ENCODE measurements around the gene FBF1.

DNA sequence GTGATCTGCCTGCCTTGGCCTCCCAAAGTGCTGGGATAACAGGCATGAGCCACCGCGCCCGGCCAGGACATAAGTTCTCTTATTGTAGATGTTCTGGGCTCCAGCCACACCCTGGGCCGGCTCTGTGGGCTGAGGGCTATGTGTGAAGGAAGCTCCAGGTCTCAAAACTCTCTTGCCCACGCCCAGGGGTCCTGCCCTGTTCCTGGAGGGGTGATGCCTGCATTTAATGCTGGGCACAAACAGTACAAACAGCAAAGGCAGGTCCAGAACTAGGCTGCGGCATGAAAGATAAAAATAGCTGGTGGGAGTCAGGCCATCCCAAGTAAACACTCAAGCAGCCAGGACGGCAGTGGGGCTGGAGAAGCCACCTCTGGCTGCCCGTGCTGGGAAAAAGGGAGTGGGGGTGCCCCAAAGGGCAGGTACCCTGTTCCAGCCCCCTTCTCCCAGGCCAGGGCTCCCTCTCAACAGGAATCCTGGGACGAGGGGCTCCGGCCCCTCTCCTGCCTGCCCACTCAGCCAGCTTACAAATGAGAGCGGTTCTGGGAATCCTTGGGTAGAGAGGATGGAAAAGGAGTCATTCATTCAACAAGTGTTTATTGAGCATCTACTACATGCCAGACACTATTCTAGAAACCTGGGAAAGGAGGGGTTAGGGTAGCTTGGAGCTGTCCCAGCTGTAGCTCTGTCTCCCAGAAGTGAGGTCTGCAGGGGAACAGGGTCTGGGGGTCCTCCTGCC lies 67.1 kb downstream of the FBF1 start:
- TF ChIP-seq, protein P1, sequence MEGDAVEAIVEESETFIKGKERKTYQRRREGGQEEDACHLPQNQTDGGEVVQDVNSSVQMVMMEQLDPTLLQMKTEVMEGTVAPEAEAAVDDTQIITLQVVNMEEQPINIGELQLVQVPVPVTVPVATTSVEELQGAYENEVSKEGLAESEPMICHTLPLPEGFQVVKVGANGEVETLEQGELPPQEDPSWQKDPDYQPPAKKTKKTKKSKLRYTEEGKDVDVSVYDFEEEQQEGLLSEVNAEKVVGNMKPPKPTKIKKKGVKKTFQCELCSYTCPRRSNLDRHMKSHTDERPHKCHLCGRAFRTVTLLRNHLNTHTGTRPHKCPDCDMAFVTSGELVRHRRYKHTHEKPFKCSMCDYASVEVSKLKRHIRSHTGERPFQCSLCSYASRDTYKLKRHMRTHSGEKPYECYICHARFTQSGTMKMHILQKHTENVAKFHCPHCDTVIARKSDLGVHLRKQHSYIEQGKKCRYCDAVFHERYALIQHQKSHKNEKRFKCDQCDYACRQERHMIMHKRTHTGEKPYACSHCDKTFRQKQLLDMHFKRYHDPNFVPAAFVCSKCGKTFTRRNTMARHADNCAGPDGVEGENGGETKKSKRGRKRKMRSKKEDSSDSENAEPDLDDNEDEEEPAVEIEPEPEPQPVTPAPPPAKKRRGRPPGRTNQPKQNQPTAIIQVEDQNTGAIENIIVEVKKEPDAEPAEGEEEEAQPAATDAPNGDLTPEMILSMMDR (IDR thresholded peaks at IDR 0.05): no peak
- TF ChIP-seq POLR2A (IDR thresholded peaks at IDR 0.05): no peak
